VCaP (cell line): Measurements from ENCODE around the gene TRIM26.

ENCODE experiments used
- H3K27ac ChIP-seq: fragments of 450-650 bp; 2 replicates; pipeline ENCODE4 v1.5.1; 2017
- TF ChIP-seq, protein P1 (sequence below): fragments of 450-650 bp; conservative IDR thresholded peaks from 2 replicates; pipeline ENCODE4 v1.5.1; 2017; ENCODE audit warnings: mild to moderate bottlenecking, moderate library complexity

Gene TRIM26

DNA sequence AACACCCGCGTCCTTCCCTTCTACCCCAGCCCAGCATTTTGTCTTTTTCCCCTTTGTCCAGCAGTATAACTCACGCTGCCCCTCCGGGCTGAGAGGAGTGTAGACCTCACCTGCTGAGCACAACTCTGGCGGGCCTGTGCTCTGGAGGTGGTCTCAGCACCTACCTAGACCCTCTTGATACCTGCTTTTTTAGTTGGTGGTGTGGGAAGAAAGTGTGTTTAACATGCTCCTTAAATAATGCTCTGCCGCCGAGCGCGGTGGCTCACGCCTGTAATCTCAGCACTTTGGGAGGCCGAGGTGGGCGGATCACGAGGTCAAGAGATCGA is 1.4 kb upstream of the TRIM26 start:
- TF ChIP-seq, protein P1, sequence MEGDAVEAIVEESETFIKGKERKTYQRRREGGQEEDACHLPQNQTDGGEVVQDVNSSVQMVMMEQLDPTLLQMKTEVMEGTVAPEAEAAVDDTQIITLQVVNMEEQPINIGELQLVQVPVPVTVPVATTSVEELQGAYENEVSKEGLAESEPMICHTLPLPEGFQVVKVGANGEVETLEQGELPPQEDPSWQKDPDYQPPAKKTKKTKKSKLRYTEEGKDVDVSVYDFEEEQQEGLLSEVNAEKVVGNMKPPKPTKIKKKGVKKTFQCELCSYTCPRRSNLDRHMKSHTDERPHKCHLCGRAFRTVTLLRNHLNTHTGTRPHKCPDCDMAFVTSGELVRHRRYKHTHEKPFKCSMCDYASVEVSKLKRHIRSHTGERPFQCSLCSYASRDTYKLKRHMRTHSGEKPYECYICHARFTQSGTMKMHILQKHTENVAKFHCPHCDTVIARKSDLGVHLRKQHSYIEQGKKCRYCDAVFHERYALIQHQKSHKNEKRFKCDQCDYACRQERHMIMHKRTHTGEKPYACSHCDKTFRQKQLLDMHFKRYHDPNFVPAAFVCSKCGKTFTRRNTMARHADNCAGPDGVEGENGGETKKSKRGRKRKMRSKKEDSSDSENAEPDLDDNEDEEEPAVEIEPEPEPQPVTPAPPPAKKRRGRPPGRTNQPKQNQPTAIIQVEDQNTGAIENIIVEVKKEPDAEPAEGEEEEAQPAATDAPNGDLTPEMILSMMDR, result no peak

GRCh38 chr6:30213957-30214656 is 901 bp upstream of the TRIM26 start:
- H3K27ac ChIP-seq, result peak overlapping the region; percentile 93
- TF ChIP-seq, protein P1, result no peak

More for the DNA sequence above, 1.4 kb upstream of the TRIM26 start:
- H3K27ac ChIP-seq, result peak overlapping the region; percentile 93

GRCh38 chr6:30213667-30213956 is 406 bp upstream of the TRIM26 start:
- TF ChIP-seq, protein P1, result no peak
- peak overlapping the region; percentile 93 for H3K27ac ChIP-seq

GRCh38 chr6:30211899-30212298 is 1.3 kb downstream of the TRIM26 start:
- H3K27ac ChIP-seq, result peak overlapping the region; percentile 93
- TF ChIP-seq, protein P1, result no peak

DNA sequence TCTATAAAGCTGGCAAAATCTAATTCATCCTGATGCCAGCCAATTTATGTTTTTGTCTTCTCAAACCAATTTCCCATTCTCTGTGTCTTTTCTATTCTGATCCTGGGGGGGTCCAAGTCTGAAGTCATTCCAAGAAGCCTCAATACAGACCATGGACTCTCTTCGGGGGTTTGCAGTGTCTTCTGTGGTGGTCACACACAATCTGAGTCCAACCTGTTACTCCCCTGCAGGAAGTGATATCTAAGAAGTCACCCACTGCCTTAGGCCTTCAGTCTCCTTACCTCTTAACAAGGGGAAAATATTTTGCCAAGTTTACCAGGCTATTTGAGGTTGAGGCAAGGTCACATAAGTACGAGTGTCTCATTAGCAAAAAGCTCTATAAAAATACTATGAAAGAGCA is 1.9 kb downstream of the TRIM26 start:
- H3K27ac ChIP-seq, result peak overlapping the region; percentile 93

DNA sequence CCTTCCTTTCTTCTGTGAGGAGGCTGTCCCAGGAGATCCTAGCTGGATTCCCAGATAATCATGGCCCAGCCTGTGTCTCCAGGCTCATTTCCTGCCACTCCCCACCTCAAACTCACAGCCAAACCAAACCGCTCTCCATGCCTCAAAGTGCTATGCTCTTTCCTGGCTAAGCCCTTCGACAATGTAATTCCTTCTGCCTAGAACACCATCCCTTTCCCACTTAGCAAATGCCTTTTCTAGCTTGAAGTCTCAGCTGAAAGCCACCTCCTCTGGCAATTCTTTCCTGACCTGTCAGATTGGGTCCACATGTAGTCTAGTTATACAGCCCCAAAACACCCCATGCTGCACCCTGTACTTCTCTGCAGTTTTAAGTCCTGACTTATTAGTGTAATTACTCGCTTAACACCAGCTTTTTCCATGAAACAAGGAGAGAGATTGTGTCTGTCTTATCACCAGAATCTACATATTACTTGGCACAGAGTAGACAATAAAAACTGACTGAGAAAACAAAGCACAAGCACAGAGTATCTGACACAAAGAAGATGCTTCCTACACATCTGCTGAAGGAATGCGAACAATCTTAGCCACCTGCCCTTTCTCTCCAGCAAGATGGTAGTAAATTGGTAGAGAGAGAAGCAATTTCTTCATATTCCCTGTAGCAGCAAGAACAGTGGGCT is 5.4 kb downstream of the TRIM26 start:
- H3K27ac ChIP-seq, result peak overlapping the region; percentile 93
- TF ChIP-seq, protein P1, result no peak

More for the DNA sequence above, 1.9 kb downstream of the TRIM26 start:
- TF ChIP-seq, protein P1, result no peak

- TF ChIP-seq, protein P1, result no peak
- H3K27ac ChIP-seq, result peak overlapping the region; percentile 93
These were observed 6.2 kb downstream of the TRIM26 start for GRCh38 chr6:30206799-30207618.
